ENCODE data around the gene STRA6. TPM values are rescaled to one million over a fixed set of nuclear protein-coding genes. Genes with fewer than 3 reads are reported as not detected.

STRA6 gene
- total RNA-seq, 1 experiment from 2014 or later, result 0.84 TPM

GRCh38 chr15:74222240-74223119, 19.9 kb upstream of the STRA6 start:
- Histone ChIP-seq H3K27me3 (replicated peaks; ENCODE audit: insufficient read depth, low read depth, low read length, poor library complexity) (no peaks in the 10 kb centered on the region), H3K4me1 (ENCODE audit: insufficient read depth, low read length, poor library complexity, severe bottlenecking) (peaks cover 51% of the 10 kb centered on the region), H3K27ac (ENCODE audit: low read depth, low read length, poor library complexity, severe bottlenecking) (no peak overlapping the region), H3K9me3 (ENCODE audit: low read depth, low read length, poor library complexity, severe bottlenecking) (no peaks in the 10 kb centered on the region), H3K4me3 (ENCODE audit: low read depth, low read length, poor library complexity, severe bottlenecking) (no peak overlapping the region), H3K36me3 (ENCODE audit: insufficient read depth, low read length, poor library complexity, severe bottlenecking) (no peaks in the 10 kb centered on the region)
- BruUV-seq (replicated peaks), result no TSS peak
- ChIA-PET CTCF (interaction anchor here (0.6 to 1.9 kb wide), 3 partner anchors 36 to 85 kb away, joined by 3 to 8 read pairs (median 4); no protein-coding TSS in a partner anchor), POLR2A (ENCODE audit: low non-redundant PET) (no interaction called here)
- peak; percentile 64 for DNase-seq (ENCODE audit: low spot score)
- intact Hi-C loops (cut with micrococcal nuclease; ENCODE audit: unreplicated experiment), result no loop called here
- TF ChIP-seq CTCF (conservative IDR thresholded peaks at IDR 0.05; ENCODE audit: low read depth, low read length), result no peak
- no peak for TF ChIP-seq EZH2 (IDR thresholded peaks at IDR 0.05; ENCODE audit: borderline replicate concordance, low read depth, low read length, poor library complexity, severe bottlenecking)

GRCh38 chr15:74221399-74222239, 19.0 kb upstream of the STRA6 start:
- Histone ChIP-seq H3K27me3 (replicated peaks; ENCODE audit: insufficient read depth, low read depth, low read length, poor library complexity) (no peaks in the 10 kb centered on the region), H3K4me3 (ENCODE audit: low read depth, low read length, poor library complexity, severe bottlenecking) (no peak overlapping the region), H3K4me1 (ENCODE audit: insufficient read depth, low read length, poor library complexity, severe bottlenecking) (peaks cover 45% of the 10 kb centered on the region), H3K9me3 (ENCODE audit: low read depth, low read length, poor library complexity, severe bottlenecking) (no peaks in the 10 kb centered on the region), H3K36me3 (ENCODE audit: insufficient read depth, low read length, poor library complexity, severe bottlenecking) (no peaks in the 10 kb centered on the region), H3K27ac (ENCODE audit: low read depth, low read length, poor library complexity, severe bottlenecking) (no peak overlapping the region)
- ChIA-PET POLR2A (ENCODE audit: low non-redundant PET) (no interaction called here), CTCF (interaction anchor here (0.6 kb wide), 1 partner anchor 86 kb away, joined by 3 read pairs; no protein-coding TSS in a partner anchor)
- DNase-seq (ENCODE audit: low spot score), result no peak
- no TSS peak for BruUV-seq (replicated peaks)
- TF ChIP-seq EZH2 (IDR thresholded peaks at IDR 0.05; ENCODE audit: borderline replicate concordance, low read depth, low read length, poor library complexity, severe bottlenecking), result no peak
- no peak for TF ChIP-seq CTCF (conservative IDR thresholded peaks at IDR 0.05; ENCODE audit: low read depth, low read length)
- intact Hi-C loops (cut with micrococcal nuclease; ENCODE audit: unreplicated experiment), result no loop called here

GRCh38 chr15:74220475-74221248, 18.1 kb upstream of the STRA6 start:
- DNase-seq (ENCODE audit: low spot score), result no peak
- POLR2A ChIA-PET (ENCODE audit: low non-redundant PET), result no interaction called here
- Histone ChIP-seq H3K4me3 (ENCODE audit: low read depth, low read length, poor library complexity, severe bottlenecking) (no peak overlapping the region), H3K9me3 (ENCODE audit: low read depth, low read length, poor library complexity, severe bottlenecking) (no peaks in the 10 kb centered on the region), H3K27me3 (replicated peaks; ENCODE audit: insufficient read depth, low read depth, low read length, poor library complexity) (no peaks in the 10 kb centered on the region), H3K27ac (ENCODE audit: low read depth, low read length, poor library complexity, severe bottlenecking) (no peak overlapping the region), H3K4me1 (ENCODE audit: insufficient read depth, low read length, poor library complexity, severe bottlenecking) (peaks cover 49% of the 10 kb centered on the region), H3K36me3 (ENCODE audit: insufficient read depth, low read length, poor library complexity, severe bottlenecking) (no peaks in the 10 kb centered on the region)
- no peak for TF ChIP-seq EZH2 (IDR thresholded peaks at IDR 0.05; ENCODE audit: borderline replicate concordance, low read depth, low read length, poor library complexity, severe bottlenecking)
- TF ChIP-seq CTCF (conservative IDR thresholded peaks at IDR 0.05; ENCODE audit: low read depth, low read length), result no peak
- BruUV-seq (replicated peaks), result no TSS peak
- intact Hi-C loops (cut with micrococcal nuclease; ENCODE audit: unreplicated experiment), result no loop called here
- CTCF ChIA-PET, result interaction anchor here (0.6 kb wide), 1 partner anchor 167 kb away, joined by 5 read pairs; no protein-coding TSS in a partner anchor
